SK-N-SH (cell line): Measurements from ENCODE around the gene COG3.

Experiments
- ELF1 ChIP-seq: IDR thresholded peaks from 2 replicates; pipeline ENCODE4 v1.4.0; 2012
- EZH2phosphoT487 ChIP-seq: fragments of 200-600 bp; sonication (generic); IDR thresholded peaks from 2 replicates; pipeline ENCODE4 v1.6.1; 2017; ENCODE audit warnings: low read depth, mixed run types, mild to moderate bottlenecking, antibody characterized with exemption, moderate library complexity, borderline replicate concordance
- MAX ChIP-seq: IDR thresholded peaks from 2 replicates; pipeline ENCODE4 v1.4.0; 2012; ENCODE audit warnings: low read depth
- NRF1 ChIP-seq: IDR thresholded peaks from 2 replicates; pipeline ENCODE4 v1.6.1; 2012; ENCODE audit warnings: low read depth, mild to moderate bottlenecking, low read length
- POLR2AphosphoS5 ChIP-seq: IDR thresholded peaks from 2 replicates; pipeline ENCODE4 v1.6.1; 2012; ENCODE audit warnings: low read depth, low read length
- SMC3 ChIP-seq: IDR thresholded peaks from 2 replicates; pipeline ENCODE4 v1.6.1; 2012; ENCODE audit warnings: low read depth, low read length, improper control_type of control experiment
- TEAD4 ChIP-seq: IDR thresholded peaks from 2 replicates; pipeline ENCODE4 v1.4.0; 2012; ENCODE audit warnings: mild to moderate bottlenecking, borderline replicate concordance; ENCODE audit not compliant: insufficient read depth
- YY1 ChIP-seq: IDR thresholded peaks from 2 replicates; pipeline ENCODE4 v1.4.0; 2012; ENCODE audit warnings: low read depth, mild to moderate bottlenecking
- TF ChIP-seq, protein P1 (sequence below): fragments of 200-600 bp; sonication (generic); IDR thresholded peaks from 2 replicates; pipeline ENCODE4 v1.6.1; 2017; ENCODE audit warnings: antibody characterized with exemption, mild to moderate bottlenecking, moderate library complexity

DNA sequence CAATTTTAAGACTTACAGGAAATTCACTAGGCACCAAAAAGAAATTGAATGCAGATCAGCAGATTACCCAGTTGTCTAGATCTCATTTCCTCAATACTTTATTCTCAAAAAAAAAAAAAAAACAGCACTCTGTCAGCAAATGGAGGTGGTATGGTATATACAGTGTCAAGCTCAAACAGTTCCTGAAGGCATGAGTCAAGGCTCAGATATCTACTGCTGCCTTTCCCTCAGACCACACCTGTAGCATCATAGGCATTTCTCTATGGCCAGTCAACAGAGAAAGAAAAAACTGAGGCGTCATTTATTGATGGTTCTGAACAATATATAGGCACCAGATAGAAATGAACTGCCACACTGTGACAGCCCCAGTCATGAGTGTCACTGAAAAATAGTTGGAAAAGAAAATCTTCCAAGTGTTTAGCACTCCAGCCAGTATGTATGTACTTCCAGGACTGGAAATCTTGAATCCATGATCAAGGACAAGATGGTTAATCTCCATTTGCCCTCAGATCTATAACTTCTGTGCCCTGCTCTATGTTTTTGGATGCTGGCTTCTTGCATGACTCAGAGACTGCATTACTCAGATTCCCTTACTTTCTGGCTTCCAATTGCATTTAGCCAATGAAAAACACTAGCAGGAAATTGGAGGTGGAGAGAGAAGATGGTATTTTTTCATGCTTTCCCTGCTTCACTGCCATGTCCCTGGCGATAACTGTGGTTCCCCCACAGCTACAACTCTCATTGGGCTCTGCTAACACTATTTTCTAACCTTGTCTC is 8.4 kb upstream of the COG3 start:
- TF ChIP-seq, protein P1, sequence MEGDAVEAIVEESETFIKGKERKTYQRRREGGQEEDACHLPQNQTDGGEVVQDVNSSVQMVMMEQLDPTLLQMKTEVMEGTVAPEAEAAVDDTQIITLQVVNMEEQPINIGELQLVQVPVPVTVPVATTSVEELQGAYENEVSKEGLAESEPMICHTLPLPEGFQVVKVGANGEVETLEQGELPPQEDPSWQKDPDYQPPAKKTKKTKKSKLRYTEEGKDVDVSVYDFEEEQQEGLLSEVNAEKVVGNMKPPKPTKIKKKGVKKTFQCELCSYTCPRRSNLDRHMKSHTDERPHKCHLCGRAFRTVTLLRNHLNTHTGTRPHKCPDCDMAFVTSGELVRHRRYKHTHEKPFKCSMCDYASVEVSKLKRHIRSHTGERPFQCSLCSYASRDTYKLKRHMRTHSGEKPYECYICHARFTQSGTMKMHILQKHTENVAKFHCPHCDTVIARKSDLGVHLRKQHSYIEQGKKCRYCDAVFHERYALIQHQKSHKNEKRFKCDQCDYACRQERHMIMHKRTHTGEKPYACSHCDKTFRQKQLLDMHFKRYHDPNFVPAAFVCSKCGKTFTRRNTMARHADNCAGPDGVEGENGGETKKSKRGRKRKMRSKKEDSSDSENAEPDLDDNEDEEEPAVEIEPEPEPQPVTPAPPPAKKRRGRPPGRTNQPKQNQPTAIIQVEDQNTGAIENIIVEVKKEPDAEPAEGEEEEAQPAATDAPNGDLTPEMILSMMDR, result no peak
- TF ChIP-seq EZH2phosphoT487, result no peak
- no peak for TF ChIP-seq MAX
- no peak for TF ChIP-seq POLR2AphosphoS5
- TF ChIP-seq TEAD4, result no peak
- no peak for TF ChIP-seq ELF1
- no peak for TF ChIP-seq SMC3
- no peak for TF ChIP-seq NRF1
- TF ChIP-seq YY1, result no peak
